B cell (primary cell): ENCODE measurements around the gene SEMA4A. TPM values are rescaled to one million over a fixed set of nuclear protein-coding genes. Genes with fewer than 3 reads are reported as not detected.

Experiments
- ATAC-seq: fragments of 200-7000 bp; cut with Tn5 transposase; one replicate; pipeline ENCODE4 v1.10.0; 2021; ENCODE audit warnings: low read depth, mild to moderate bottlenecking, moderate number of reproducible peaks, moderate library complexity
- CTCF ChIA-PET: fragments of 350-600 bp; sonication (Branson Sonifier 250); formaldehyde crosslinking; loops from one replicate; lab custom pipeline; 2021; ENCODE audit warnings: antibody characterized with exemption, inconsistent platforms; lab: Charles Lee
- POLR2A ChIA-PET: fragments of 350-600 bp; sonication (Branson Sonifier 250); formaldehyde crosslinking; loops from one replicate; lab custom pipeline; 2021; ENCODE audit warnings: antibody characterized with exemption; lab: Charles Lee
- DNase-seq: peaks from one replicate; pipeline ENCODE4 v3.0.0; 2013
- H2AFZ ChIP-seq: 2 replicates; pipeline ENCODE4 v1.6.1; 2012; ENCODE audit warnings: mild to moderate bottlenecking, low read depth, low read length; ENCODE audit not compliant: insufficient read depth, poor library complexity, severe bottlenecking
- H3K27ac ChIP-seq, 2 donors: 1 replicate in 1 of 2; 2 replicates in 1 of 2; pipeline ENCODE4 v1.5.1; 2012 to 2013; ENCODE audit warnings: low read length in 2 of 2, mild to moderate bottlenecking in 2 of 2, moderate library complexity in 1 of 2
- H3K27me3 ChIP-seq, 4 experiments: fragments of 200-600 bp in 1 of 4; sonication (generic) in 1 of 4; replicated peaks in 1 of 4; 1 replicate in 2 of 4; 2 replicates in 2 of 4; pipeline versions ENCODE4 v1.6.1 to v1.7.0; 2013 to 2016; ENCODE audit warnings: low read length in 3 of 4, mild to moderate bottlenecking in 2 of 4, mixed read lengths in 1 of 4, moderate library complexity in 1 of 4; ENCODE audit not compliant: insufficient read depth in 4 of 4, control insufficient read depth in 3 of 4; ENCODE audit errors: control extremely low read depth in 1 of 4
- H3K36me3 ChIP-seq, 2 experiments: replicated peaks in 1 of 2; 1 replicate in 1 of 2; 2 replicates in 1 of 2; pipeline versions ENCODE4 v1.6.1 to v1.7.1; 2013; ENCODE audit warnings: low read length in 1 of 2; ENCODE audit not compliant: insufficient read depth in 2 of 2, control insufficient read depth in 1 of 2; ENCODE audit errors: control extremely low read depth in 1 of 2, extremely low read depth in 1 of 2
- H3K4me1 ChIP-seq, 2 donors: fragments of 200-600 bp in 1 of 2; sonication (generic) in 1 of 2; 1 replicate in 1 of 2; 2 replicates in 1 of 2; pipeline versions ENCODE4 v1.5.1 to v1.6.1; 2013 to 2017; ENCODE audit warnings: low read length in 2 of 2; ENCODE audit not compliant: control insufficient read depth in 2 of 2, insufficient read depth in 2 of 2
- H3K4me2 ChIP-seq: replicated peaks from 2 replicates; pipeline ENCODE3; 2012; ENCODE audit warnings: mild to moderate bottlenecking, low read depth, low read length; ENCODE audit not compliant: poor library complexity, severe bottlenecking
- H3K4me3 ChIP-seq, 5 experiments: fragments of 200-600 bp in 1 of 5; sonication (generic) in 1 of 5; 1 replicate in 3 of 5; 2 replicates in 2 of 5; pipeline versions ENCODE4 v1.5.1 to v1.7.0; 2011 to 2016; ENCODE audit warnings: low read length in 4 of 5, mild to moderate bottlenecking in 4 of 5, low read depth in 2 of 5, control low read depth in 1 of 5, moderate library complexity in 1 of 5; ENCODE audit not compliant: insufficient read depth in 1 of 5; ENCODE audit errors: control extremely low read depth in 1 of 5, extremely low read depth in 1 of 5
- H3K79me2 ChIP-seq: fragments of 200-600 bp; sonication (generic); one replicate; pipeline ENCODE4 v1.6.0; 2016; ENCODE audit warnings: low read length; ENCODE audit not compliant: control insufficient read depth, insufficient read depth
- H3K9ac ChIP-seq: fragments of 200-600 bp; sonication (generic); 2 replicates; pipeline ENCODE4 v1.6.1; 2017; ENCODE audit warnings: mild to moderate bottlenecking, low read length, moderate library complexity
- H3K9me3 ChIP-seq, 3 donors: one replicate each; pipeline versions ENCODE4 v1.6.1 to v1.7.1; 2013; ENCODE audit warnings: low read length in 2 of 3; ENCODE audit not compliant: control insufficient read depth in 2 of 3, insufficient read depth in 1 of 3; ENCODE audit errors: control extremely low read depth in 1 of 3
- H4K20me1 ChIP-seq: 2 replicates; pipeline ENCODE4 v1.6.0; 2012; ENCODE audit warnings: mild to moderate bottlenecking, low read length; ENCODE audit not compliant: insufficient read depth, control insufficient read depth, poor library complexity, severe bottlenecking
- H3K27ac Mint-ChIP-seq: one replicate; pipeline ENCODE4 v1.8.0; 2021; ENCODE audit warnings: mixed read lengths
- H3K27me3 Mint-ChIP-seq: one replicate; pipeline ENCODE4 v1.8.0; 2021; ENCODE audit warnings: mixed read lengths
- H3K4me1 Mint-ChIP-seq: one replicate; pipeline ENCODE4 v1.8.0; 2021; ENCODE audit warnings: mixed read lengths
- H3K4me3 Mint-ChIP-seq: one replicate; pipeline ENCODE4 v1.8.0; 2021; ENCODE audit warnings: mixed read lengths
- H3K9me3 Mint-ChIP-seq: one replicate; pipeline ENCODE4 v1.8.0; 2022; ENCODE audit warnings: mixed read lengths; ENCODE audit not compliant: insufficient read depth
- CTCF ChIP-seq: fragments of 200-600 bp; IDR thresholded peaks from one replicate; pipeline ENCODE4 v1.8.0; 2022; ENCODE audit warnings: antibody characterized with exemption, mild to moderate bottlenecking
- EZH2 ChIP-seq: IDR thresholded peaks from 2 replicates; pipeline ENCODE4 v1.6.1; 2012; ENCODE audit warnings: borderline replicate concordance, low read depth, mild to moderate bottlenecking, moderate library complexity, low read length; ENCODE audit not compliant: insufficient read depth, poor library complexity, severe bottlenecking
- WGBS: methylation state at CpG from one replicate; pipeline ENCODE4 v1.1.5; 2013; ENCODE audit warnings: missing lambda C conversion rate; ENCODE audit not compliant: insufficient coverage; 5-methylcytosine and 5-hydroxymethylcytosine counted together
- intact Hi-C: fragments of 100-400 bp; cut with micrococcal nuclease; formaldehyde crosslinking; loops from one replicate; pipeline ENCODE4 v1.10.0; 2022
- polyA plus RNA-seq: library from polyadenylated mRNA; depleted of rRNA; stranded (reverse); fragments of >200 nt; gene quantifications from 2 replicates; pipeline ENCODE4 v1.2.3, GENCODE V29; 2012
- total RNA-seq, 2 donors: library from RNA; stranded (reverse); fragments of 120-200 nt in 1 of 2; gene quantifications; 1 replicate in 1 of 2; 2 replicates in 1 of 2; pipeline versions ENCODE4 v1.2.3 to v1.2.4, GENCODE V29; 2013 to 2022

The SEMA4A gene
- total and polyA plus RNA-seq, 2 donors (not counting 1 experiment from before 2014, with no cell fraction given): 9.2 to 15.5 TPM

DNA sequence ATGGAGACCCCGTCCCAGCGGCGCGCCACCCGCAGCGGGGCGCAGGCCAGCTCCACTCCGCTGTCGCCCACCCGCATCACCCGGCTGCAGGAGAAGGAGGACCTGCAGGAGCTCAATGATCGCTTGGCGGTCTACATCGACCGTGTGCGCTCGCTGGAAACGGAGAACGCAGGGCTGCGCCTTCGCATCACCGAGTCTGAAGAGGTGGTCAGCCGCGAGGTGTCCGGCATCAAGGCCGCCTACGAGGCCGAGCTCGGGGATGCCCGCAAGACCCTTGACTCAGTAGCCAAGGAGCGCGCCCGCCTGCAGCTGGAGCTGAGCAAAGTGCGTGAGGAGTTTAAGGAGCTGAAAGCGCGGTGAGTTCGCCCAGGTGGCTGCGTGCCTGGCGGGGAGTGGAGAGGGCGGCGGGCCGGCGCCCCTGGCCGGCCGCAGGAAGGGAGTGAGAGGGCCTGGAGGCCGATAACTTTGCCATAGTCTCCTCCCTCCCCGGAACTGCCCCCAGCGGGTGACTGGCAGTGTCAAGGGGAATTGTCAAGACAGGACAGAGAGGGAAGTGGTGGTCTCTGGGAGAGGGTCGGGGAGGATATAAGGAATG lies 38.4 kb upstream of the SEMA4A start:
- H3K4me2 ChIP-seq: peak overlapping the region; percentile 97
- DNase-seq (peak; percentile 67), ATAC-seq (peak; percentile 6)
- peak overlapping the region in 4 of 5 experiments; percentile 45 to 76 (median 64) for H3K4me3 ChIP-seq
- peaks cover 22 to 24% of the 10 kb centered on the region in 2 donors for H3K4me1 ChIP-seq
- ChIA-PET POLR2A (interaction anchor here (0.6 to 2.7 kb wide), 3 partner anchors 11 to 900 kb away, joined by 3 to 29 read pairs (median 10); no protein-coding TSS in a partner anchor), CTCF (interaction anchor here (11.0 to 28.7 kb wide), 2 partner anchors 14 to 16 kb away, joined by 89 to 970 read pairs; no protein-coding TSS in a partner anchor)
- peak overlapping the region; percentile 77 for H3K9ac ChIP-seq
- H3K9me3 ChIP-seq: peaks cover 0 to 4% (median 0%) of the 10 kb centered on the region in 3 donors
- H3K27me3 ChIP-seq: peaks cover 0 to 54% (median 12%) of the 10 kb centered on the region in 4 experiments
- H3K4me1 Mint-ChIP-seq: peaks cover 32% of the 10 kb centered on the region
- peak overlapping the region; percentile 77 for H3K27ac Mint-ChIP-seq
- H3K27me3 Mint-ChIP-seq: peaks cover 34% of the 10 kb centered on the region
- H3K79me2 ChIP-seq: no peaks in the 10 kb centered on the region
- peak overlapping the region in 1 of 2 donors; percentile 64 for H3K27ac ChIP-seq
- peak overlapping the region; percentile 90 for H3K4me3 Mint-ChIP-seq
- peak; percentile 40 for TF ChIP-seq EZH2
- no peak for TF ChIP-seq CTCF
- no peaks in the 10 kb centered on the region for H3K36me3 ChIP-seq
- intact Hi-C loops: loop anchor here (1.0 kb wide), 3 partner anchors 9 to 19 kb away; no protein-coding TSS in a partner anchor
- H4K20me1 ChIP-seq: no peaks in the 10 kb centered on the region
- peak overlapping the region; percentile 52 for H2AFZ ChIP-seq
- 2% methylated on average over 47 of the region's 49 CpGs for WGBS
- no peaks in the 10 kb centered on the region for H3K9me3 Mint-ChIP-seq
